Myometrial cell (primary cell): Measurements from ENCODE around the gene CASP14. TPM values are rescaled to one million over a fixed set of nuclear protein-coding genes. Genes with fewer than 3 reads are reported as not detected.

Experiments used
- total RNA-seq: library from RNA; depleted of rRNA; stranded (reverse); fragments of >200 nt; gene quantifications from 2 replicates; pipeline ENCODE4 v1.2.3, GENCODE V29; 2015

The CASP14 gene
- not detected in 2 replicates for total RNA-seq

GRCh38 chr19:15048885-15049541, at the start of gene CASP14:
CASP14 (plus strand) TSS chr19:15049480; CDS start chr19:15052252, 2,772 bp downstream.

GRCh38 chr19:15081911-15082310, 32.6 kb downstream of the CASP14 start, which contains the start of gene OR1I1:
OR1I1 (plus strand) TSS chr19:15082211; CDS start chr19:15087066, 4,855 bp downstream.

GRCh38 chr19:15107061-15108010, 58.1 kb downstream of the CASP14 start, which contains the start of gene SYDE1:
SYDE1 (plus strand) TSS chr19:15107401; CDS start chr19:15107434, 33 bp downstream.

Other genes starting within 250 kb of the CASP14 start
- gene OR7A5, start 214.3 kb upstream of the CASP14 start, total RNA-seq: not detected in 2 replicates
- gene OR7C1, start 214.3 kb upstream of the CASP14 start, total RNA-seq: not detected in 2 replicates
- gene OR7A10, start 200.6 kb upstream of the CASP14 start, total RNA-seq: not detected in 2 replicates
- not detected in 2 replicates for gene OR7A17, start 163.3 kb upstream of the CASP14 start, total RNA-seq
- not detected in 2 replicates for gene OR7C2, start 108.0 kb upstream of the CASP14 start, total RNA-seq
- gene SLC1A6, start 69.6 kb upstream of the CASP14 start, total RNA-seq: not detected in 2 replicates
- gene OR1I1, start 32.7 kb downstream of the CASP14 start, total RNA-seq: not detected in 2 replicates
- 55.5 and 66.3 TPM in 2 replicates for gene SYDE1, start 57.9 kb downstream of the CASP14 start, total RNA-seq
- 10.7 and 12.2 TPM in 2 replicates for gene NOTCH3, start 151.5 kb downstream of the CASP14 start, total RNA-seq
- gene EPHX3, start 183.0 kb downstream of the CASP14 start, total RNA-seq: not detected in 2 replicates